GM12873 (cell line): ENCODE results near the gene C12orf56.

Experiments used
- TF ChIP-seq, protein P1 (sequence below): IDR thresholded peaks from 2 replicates; pipeline ENCODE4 v1.5.1; 2012; ENCODE audit warnings: low read depth, mild to moderate bottlenecking, moderate library complexity, low read length, control low read depth; ENCODE audit not compliant: insufficient read depth; ENCODE audit errors: missing control alignments

The C12orf56 gene

DNA sequence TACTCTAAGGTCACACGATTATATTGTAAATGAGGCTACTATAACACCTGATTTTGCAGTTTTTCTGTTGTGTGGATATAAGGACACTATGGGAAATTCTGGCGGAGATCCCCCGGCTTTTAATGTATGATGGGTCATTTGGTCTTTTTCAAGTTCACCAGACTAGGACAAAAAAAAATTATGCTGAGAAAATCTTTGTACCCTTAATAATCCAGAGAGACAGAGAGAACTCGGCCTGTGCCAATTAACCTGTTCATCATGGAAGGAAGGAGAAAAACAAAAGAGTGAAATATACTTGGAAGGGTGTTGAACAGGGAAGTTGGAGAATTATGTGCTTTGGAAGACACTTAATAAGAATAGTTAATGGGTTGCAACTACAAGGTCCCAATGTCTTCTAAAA lies 106.3 kb downstream of the C12orf56 start:
- TF ChIP-seq, protein P1, sequence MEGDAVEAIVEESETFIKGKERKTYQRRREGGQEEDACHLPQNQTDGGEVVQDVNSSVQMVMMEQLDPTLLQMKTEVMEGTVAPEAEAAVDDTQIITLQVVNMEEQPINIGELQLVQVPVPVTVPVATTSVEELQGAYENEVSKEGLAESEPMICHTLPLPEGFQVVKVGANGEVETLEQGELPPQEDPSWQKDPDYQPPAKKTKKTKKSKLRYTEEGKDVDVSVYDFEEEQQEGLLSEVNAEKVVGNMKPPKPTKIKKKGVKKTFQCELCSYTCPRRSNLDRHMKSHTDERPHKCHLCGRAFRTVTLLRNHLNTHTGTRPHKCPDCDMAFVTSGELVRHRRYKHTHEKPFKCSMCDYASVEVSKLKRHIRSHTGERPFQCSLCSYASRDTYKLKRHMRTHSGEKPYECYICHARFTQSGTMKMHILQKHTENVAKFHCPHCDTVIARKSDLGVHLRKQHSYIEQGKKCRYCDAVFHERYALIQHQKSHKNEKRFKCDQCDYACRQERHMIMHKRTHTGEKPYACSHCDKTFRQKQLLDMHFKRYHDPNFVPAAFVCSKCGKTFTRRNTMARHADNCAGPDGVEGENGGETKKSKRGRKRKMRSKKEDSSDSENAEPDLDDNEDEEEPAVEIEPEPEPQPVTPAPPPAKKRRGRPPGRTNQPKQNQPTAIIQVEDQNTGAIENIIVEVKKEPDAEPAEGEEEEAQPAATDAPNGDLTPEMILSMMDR: no peak

DNA sequence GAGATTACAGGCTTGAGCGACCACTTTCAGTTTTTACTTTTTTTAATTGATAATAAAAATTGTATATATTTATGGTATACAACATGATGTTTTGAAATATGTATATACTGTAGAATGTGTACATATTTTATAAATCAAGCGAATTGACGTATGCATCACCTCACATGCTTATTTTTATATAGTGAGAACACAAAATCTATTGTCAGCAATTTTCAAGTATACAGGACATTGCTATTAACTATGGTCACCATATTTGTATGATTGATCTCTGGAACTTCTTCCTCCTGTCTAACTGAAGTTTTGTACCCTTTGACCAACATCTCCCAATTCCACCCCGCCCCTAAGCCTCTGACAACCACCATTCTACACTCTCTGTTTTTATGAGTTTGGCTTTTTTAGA lies 112.1 kb downstream of the C12orf56 start:
- TF ChIP-seq, protein P1: no peak

DNA sequence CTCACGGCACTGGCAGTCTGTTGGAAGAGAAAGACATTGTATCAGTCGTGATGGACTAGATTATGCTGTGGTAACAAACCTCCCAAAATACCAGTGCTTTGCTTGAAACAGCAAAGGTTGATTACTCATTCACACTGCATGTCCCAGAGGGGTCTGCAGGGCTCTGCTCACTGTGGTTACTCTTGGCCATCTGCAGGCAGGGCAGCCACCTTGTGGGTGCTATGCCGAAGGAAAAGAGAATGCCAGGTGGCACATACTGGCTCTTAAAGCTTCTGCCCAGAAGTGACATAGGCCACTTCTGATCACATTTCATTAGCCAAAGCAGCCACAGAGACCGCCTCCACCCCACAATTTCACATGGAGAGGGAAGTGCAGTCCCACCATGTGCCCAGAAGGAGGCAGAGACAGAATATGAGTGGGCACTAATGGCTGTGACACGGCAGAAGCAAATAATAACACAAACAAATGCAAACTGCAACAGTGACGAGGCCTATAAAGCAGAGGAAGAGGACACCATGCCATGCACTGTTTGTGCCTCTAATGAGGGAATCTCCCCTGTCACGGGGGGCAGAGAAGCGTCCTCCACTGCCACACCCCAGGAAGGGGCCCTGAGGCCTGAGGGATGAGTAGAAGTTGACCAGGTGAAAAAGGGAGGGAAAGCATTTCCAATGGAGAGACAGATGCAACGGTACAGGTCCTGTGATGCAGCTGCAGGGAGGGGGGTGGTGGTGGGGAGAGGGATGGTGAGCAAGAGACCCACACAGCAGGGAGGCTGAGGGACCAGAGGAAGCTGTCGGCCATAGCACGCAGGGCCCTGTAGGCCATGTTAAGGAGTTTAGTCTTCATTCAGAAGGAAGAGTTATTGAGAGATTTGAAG lies 116.8 kb downstream of the C12orf56 start:
- TF ChIP-seq, protein P1: peak; percentile 53

DNA sequence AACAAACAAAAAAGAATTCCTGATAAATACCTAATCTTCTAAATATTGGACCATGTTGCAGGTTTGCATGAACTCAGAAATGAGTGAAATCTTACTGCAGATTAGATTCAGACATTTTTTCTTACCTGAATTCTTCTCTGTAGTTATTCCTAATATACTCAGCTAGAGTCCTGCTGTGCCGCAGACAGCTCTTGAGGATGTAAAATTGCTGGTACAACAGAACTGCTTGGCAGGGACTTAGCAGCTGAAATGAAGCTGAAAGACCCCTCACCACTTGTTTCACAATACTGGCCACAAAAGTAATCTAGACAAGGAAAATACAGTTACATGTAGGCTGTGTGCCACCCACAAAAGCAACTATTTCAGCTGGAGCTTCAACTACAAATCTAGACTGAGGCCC lies 120.1 kb downstream of the C12orf56 start:
- TF ChIP-seq, protein P1: no peak

DNA sequence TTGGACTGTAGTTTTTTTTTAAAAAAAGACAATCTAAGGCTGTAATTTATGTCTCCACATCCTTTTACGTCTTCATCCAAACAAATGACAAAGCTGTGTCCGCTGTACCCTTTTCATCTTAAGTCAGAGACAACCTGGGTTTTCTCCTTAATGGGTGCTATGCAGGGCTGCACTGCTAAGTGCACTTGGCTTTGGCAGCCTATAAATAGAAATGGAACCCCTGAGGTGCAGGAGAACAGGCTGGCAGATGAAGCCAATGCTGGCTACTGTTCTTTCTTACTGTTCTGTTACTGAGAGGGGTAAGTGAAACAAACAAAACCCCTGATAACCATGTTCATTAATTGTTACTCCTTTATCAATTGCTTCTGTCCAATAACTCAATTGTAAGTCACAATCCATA lies 121.4 kb downstream of the C12orf56 start:
- TF ChIP-seq, protein P1: no peak

DNA sequence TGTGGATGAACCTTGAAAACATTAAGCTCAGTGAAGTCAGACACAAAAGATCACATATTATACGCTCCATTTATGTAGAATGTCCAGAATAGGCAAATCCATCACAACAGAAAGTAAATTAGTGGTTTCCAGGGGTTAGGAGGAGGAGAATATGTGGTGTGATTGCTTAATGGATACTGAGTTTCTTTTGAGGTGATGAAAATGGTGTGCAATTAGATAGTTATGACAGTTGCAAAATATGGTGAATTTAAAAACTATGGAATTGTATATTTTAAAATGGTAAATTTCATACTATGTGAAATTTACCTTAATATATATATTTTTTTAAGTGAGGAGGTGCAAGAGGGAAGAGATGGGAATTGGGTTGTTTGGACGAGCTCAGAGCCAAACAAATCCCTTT lies 122.1 kb downstream of the C12orf56 start:
- TF ChIP-seq, protein P1: no peak

GRCh38 chr12:64265839-64266238 lies 124.7 kb downstream of the C12orf56 start:
- TF ChIP-seq, protein P1: no peak
